Neuronal stem cell (in vitro differentiated cells): ENCODE measurements around the gene CEMIP2.

Source experiments
- DNase-seq: peaks from one replicate; pipeline ENCODE4 v3.0.0-alpha.2; 2013; ENCODE audit warnings: low spot score
- H2AFZ ChIP-seq: one replicate; pipeline ENCODE4 v1.6.1; 2013; ENCODE audit warnings: mild to moderate bottlenecking, low read length, inconsistent platforms
- H2AK5ac ChIP-seq: 2 replicates; pipeline ENCODE4 v1.6.1; 2013; ENCODE audit warnings: low read depth, mild to moderate bottlenecking, inconsistent platforms, low read length, moderate library complexity, mixed read lengths
- H2BK120ac ChIP-seq: 2 replicates; pipeline ENCODE4 v1.6.1; 2013; ENCODE audit warnings: low read depth, mild to moderate bottlenecking, inconsistent platforms, low read length, moderate library complexity, mixed read lengths
- H2BK12ac ChIP-seq: one replicate; pipeline ENCODE4 v1.6.1; 2013; ENCODE audit warnings: low read length, inconsistent platforms
- H2BK15ac ChIP-seq: 2 replicates; pipeline ENCODE4 v1.6.1; 2013; ENCODE audit warnings: mild to moderate bottlenecking, low read length, inconsistent platforms, mixed read lengths
- H2BK5ac ChIP-seq: one replicate; pipeline ENCODE4 v1.6.1; 2013; ENCODE audit warnings: inconsistent platforms, mild to moderate bottlenecking, low read length, moderate library complexity
- H3K14ac ChIP-seq: one replicate; pipeline ENCODE4 v1.6.1; 2013; ENCODE audit warnings: low read length, inconsistent platforms
- H3K18ac ChIP-seq: 2 replicates; pipeline ENCODE4 v1.6.1; 2013; ENCODE audit warnings: low read length, inconsistent platforms
- H3K23ac ChIP-seq: 2 replicates; pipeline ENCODE4 v1.6.1; 2013; ENCODE audit warnings: low read depth, mild to moderate bottlenecking, mixed read lengths, low read length, inconsistent platforms; ENCODE audit not compliant: poor library complexity
- H3K27ac ChIP-seq: replicated peaks from 3 replicates; pipeline ENCODE4 v1.5.1; 2013; ENCODE audit warnings: low read length, inconsistent platforms
- H3K27me3 ChIP-seq, 3 experiments: 2 replicates each; pipeline ENCODE4 v1.6.1; 2013; ENCODE audit warnings: low read length in 3 of 3, mild to moderate bottlenecking in 2 of 3, inconsistent platforms in 1 of 3, low read depth in 1 of 3, mixed read lengths in 1 of 3, moderate library complexity in 1 of 3; ENCODE audit not compliant: control insufficient read depth in 3 of 3, insufficient read depth in 3 of 3
- H3K36me3 ChIP-seq, 2 donors: replicated peaks in 1 of 2; 2 replicates each; pipeline ENCODE4 v1.6.1; 2013; ENCODE audit warnings: low read length in 2 of 2; ENCODE audit not compliant: control insufficient read depth in 2 of 2, insufficient read depth in 2 of 2
- H3K4ac ChIP-seq: 2 replicates; pipeline ENCODE4 v1.6.1; 2013; ENCODE audit warnings: inconsistent platforms, mild to moderate bottlenecking, low read length, moderate library complexity
- H3K4me1 ChIP-seq, 2 donors: 1 replicate in 1 of 2; 2 replicates in 1 of 2; pipeline ENCODE4 v1.6.1; 2013; ENCODE audit warnings: low read length in 2 of 2, low read depth in 1 of 2; ENCODE audit not compliant: control insufficient read depth in 2 of 2, insufficient read depth in 1 of 2
- H3K4me2 ChIP-seq: one replicate; pipeline ENCODE4 v1.6.1; 2013; ENCODE audit warnings: mild to moderate bottlenecking, low read length, inconsistent platforms; ENCODE audit not compliant: insufficient read depth, poor library complexity, severe bottlenecking
- H3K4me3 ChIP-seq, 2 donors: 2 replicates each; pipeline ENCODE4 v1.5.1; 2013; ENCODE audit warnings: low read length in 2 of 2, mild to moderate bottlenecking in 2 of 2, inconsistent platforms in 1 of 2, moderate library complexity in 1 of 2
- H3K79me1 ChIP-seq: one replicate; pipeline ENCODE4 v1.6.1; 2013; ENCODE audit warnings: low read depth, mild to moderate bottlenecking, inconsistent platforms, low read length, moderate library complexity
- H3K9ac ChIP-seq: one replicate; pipeline ENCODE4 v1.6.1; 2013; ENCODE audit warnings: mild to moderate bottlenecking, low read depth, low read length, inconsistent platforms; ENCODE audit not compliant: poor library complexity
- H3K9me3 ChIP-seq, 2 donors: replicated peaks in 1 of 2; 2 replicates each; pipeline versions ENCODE3 to v1.6.1; 2013; ENCODE audit warnings: low read length in 2 of 2, mild to moderate bottlenecking in 2 of 2, inconsistent platforms in 1 of 2, low read depth in 1 of 2, mixed read lengths in 1 of 2, moderate library complexity in 1 of 2; ENCODE audit not compliant: control insufficient read depth in 2 of 2, insufficient read depth in 1 of 2
- H4K8ac ChIP-seq: one replicate; pipeline ENCODE4 v1.6.1; 2013; ENCODE audit warnings: low read depth, mild to moderate bottlenecking, inconsistent platforms, low read length, moderate library complexity
- H4K91ac ChIP-seq: one replicate; pipeline ENCODE4 v1.6.1; 2013; ENCODE audit warnings: low read length, low read depth, mild to moderate bottlenecking, inconsistent platforms; ENCODE audit not compliant: poor library complexity
- WGBS, 2 donors: extraction: QIAGEN DNeasy Blood & Tissue Kit; methylation state at CpG; one replicate each; pipeline ENCODE4 v1.1.7; 2013; ENCODE audit warnings: missing lambda C conversion rate in 2 of 2, mixed read lengths in 1 of 2; ENCODE audit not compliant: insufficient read length in 2 of 2, insufficient replicate concordance in 1 of 2; ENCODE audit errors: extremely low coverage in 2 of 2; 5-methylcytosine and 5-hydroxymethylcytosine counted together

The CEMIP2 gene

GRCh38 chr9:71743217-71743705 lies 25.1 kb downstream of the CEMIP2 start:
- no peak overlapping the region for H4K8ac ChIP-seq
- no peak overlapping the region for H3K4me2 ChIP-seq
- no CpG with 5 or more reads among the region's 5 CpGs for WGBS, 2 donors
- H2BK5ac ChIP-seq, result no peak overlapping the region
- H3K9ac ChIP-seq, result no peak overlapping the region
- H3K4ac ChIP-seq, result no peak overlapping the region
- H3K36me3 ChIP-seq, result peaks cover 16 to 100% of the 10 kb centered on the region in 2 donors
- peaks cover 0 to 4% of the 10 kb centered on the region in 2 donors for H3K9me3 ChIP-seq
- no peak overlapping the region for H2BK120ac ChIP-seq
- H2AFZ ChIP-seq, result no peak overlapping the region
- no peak for DNase-seq
- H3K4me1 ChIP-seq, result peaks cover 0 to 8% of the 10 kb centered on the region in 2 donors
- no peaks in the 10 kb centered on the region for H3K27me3 ChIP-seq
- no peak overlapping the region for H2BK15ac ChIP-seq
- no peak overlapping the region for H4K91ac ChIP-seq
- H2AK5ac ChIP-seq, result no peak overlapping the region
- no peak overlapping the region for H3K27ac ChIP-seq
- H2BK12ac ChIP-seq, result no peak overlapping the region
- no peak overlapping the region for H3K23ac ChIP-seq
- no peak overlapping the region for H3K14ac ChIP-seq
- H3K18ac ChIP-seq, result no peak overlapping the region
- H3K4me3 ChIP-seq, result no peak overlapping the region
- no peaks in the 10 kb centered on the region for H3K79me1 ChIP-seq

DNA sequence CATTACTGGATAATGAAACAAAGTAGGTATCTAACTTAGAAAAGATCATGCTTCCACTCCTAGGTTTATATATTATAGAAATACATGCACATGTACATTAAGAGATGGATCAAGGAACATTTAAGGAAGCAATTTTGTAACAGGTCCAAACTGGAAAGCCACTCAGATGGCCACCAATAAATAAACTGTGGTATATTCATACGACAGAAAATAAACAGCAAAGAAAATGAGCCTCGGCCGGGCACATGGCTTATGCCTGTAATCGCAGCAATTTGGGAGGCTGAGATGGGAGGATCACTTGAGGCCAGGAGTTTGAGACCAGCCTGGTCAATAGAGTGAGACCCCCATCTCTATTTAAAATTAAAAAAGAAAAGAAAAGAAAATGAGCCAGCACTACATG lies 25.6 kb downstream of the CEMIP2 start:
- WGBS, 2 donors, result no CpG with 5 or more reads among the region's 4 CpGs
- Histone ChIP-seq H3K4me1 (peaks cover 0 to 8% of the 10 kb centered on the region in 2 donors), H2BK5ac (no peak overlapping the region), H3K4me3 (no peak overlapping the region), H3K14ac (no peak overlapping the region), H2AFZ (no peak overlapping the region), H2BK120ac (no peak overlapping the region), H3K27me3 (no peaks in the 10 kb centered on the region), H3K79me1 (no peaks in the 10 kb centered on the region), H4K8ac (no peak overlapping the region), H2BK15ac (no peak overlapping the region), H3K27ac (no peak overlapping the region), H3K18ac (no peak overlapping the region), H3K9ac (no peak overlapping the region), H3K9me3 (peaks cover 0 to 4% of the 10 kb centered on the region in 2 donors), H3K4ac (no peak overlapping the region), H2AK5ac (no peak overlapping the region), H2BK12ac (no peak overlapping the region), H4K91ac (no peak overlapping the region), H3K36me3 (peaks cover 14 to 100% of the 10 kb centered on the region in 2 donors), H3K23ac (no peak overlapping the region), H3K4me2 (no peak overlapping the region)
- no peak for DNase-seq

DNA sequence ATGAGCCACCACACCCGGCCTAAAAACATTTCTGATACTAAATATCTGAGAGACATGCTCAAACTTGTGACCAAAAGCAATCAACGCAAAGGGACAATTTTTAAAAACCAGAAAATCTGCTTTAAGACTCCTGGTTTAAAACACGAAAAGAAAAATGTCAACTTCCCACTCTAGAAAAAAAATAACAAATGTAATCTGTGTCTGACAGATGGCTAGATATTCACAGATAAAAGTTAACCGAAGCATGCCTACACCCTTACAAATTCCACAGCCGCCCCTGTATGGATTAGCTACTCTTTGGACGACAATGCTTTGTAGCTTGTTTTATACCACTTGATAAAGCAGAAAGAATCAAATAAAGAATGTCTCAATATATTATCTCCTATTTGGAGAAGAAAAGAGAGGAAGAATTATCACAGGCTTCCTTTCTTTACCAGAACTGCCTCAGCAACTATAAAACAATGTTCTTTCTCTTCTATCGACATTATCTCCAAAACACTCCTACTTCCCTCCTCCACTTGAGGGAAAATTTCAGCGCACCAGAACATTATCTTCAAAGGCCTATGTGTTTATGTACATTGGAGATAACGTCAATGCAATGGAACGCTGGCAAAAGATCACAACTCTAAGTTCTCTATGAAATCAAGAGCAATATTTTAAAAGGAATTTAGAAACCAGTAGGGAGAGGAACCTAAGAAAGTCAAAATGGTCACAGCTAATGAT lies 26.2 kb downstream of the CEMIP2 start:
- Histone ChIP-seq H3K23ac (no peak overlapping the region), H3K4me3 (no peak overlapping the region), H3K36me3 (peaks cover 13 to 100% of the 10 kb centered on the region in 2 donors), H3K4me2 (no peak overlapping the region), H4K91ac (no peak overlapping the region), H3K18ac (no peak overlapping the region), H3K27me3 (no peaks in the 10 kb centered on the region), H3K4ac (no peak overlapping the region), H2BK12ac (no peak overlapping the region), H3K27ac (no peak overlapping the region), H2BK5ac (no peak overlapping the region), H3K9me3 (peaks cover 0 to 4% of the 10 kb centered on the region in 2 donors), H3K4me1 (peaks cover 0 to 8% of the 10 kb centered on the region in 2 donors), H2AFZ (no peak overlapping the region), H2AK5ac (no peak overlapping the region), H3K14ac (no peak overlapping the region), H2BK120ac (no peak overlapping the region), H2BK15ac (no peak overlapping the region), H4K8ac (no peak overlapping the region), H3K9ac (no peak overlapping the region), H3K79me1 (no peaks in the 10 kb centered on the region)
- 100% methylated on average over 1 of the region's 10 CpGs; no CpG with 5 or more reads in 1 of the 2 donors for WGBS, 2 donors
- no peak for DNase-seq

- H3K27ac ChIP-seq, result no peak overlapping the region
- no peak overlapping the region for H3K4me3 ChIP-seq
Measured at GRCh38 chr9:71740199-71740598, 28.1 kb downstream of the CEMIP2 start.

More at GRCh38 chr9:71740199-71740598, 28.1 kb downstream of the CEMIP2 start:
- H3K4me1 ChIP-seq, result peaks cover 0 to 6% of the 10 kb centered on the region in 2 donors
- H2BK5ac ChIP-seq, result no peak overlapping the region
- peaks cover 13 to 100% of the 10 kb centered on the region in 2 donors for H3K36me3 ChIP-seq
- H3K4ac ChIP-seq, result no peak overlapping the region
- H2BK120ac ChIP-seq, result no peak overlapping the region
- H3K23ac ChIP-seq, result no peak overlapping the region
- H2AK5ac ChIP-seq, result no peak overlapping the region
- no peak overlapping the region for H4K91ac ChIP-seq
- no CpG with 5 or more reads among the region's 2 CpGs for WGBS, 2 donors
- H3K4me2 ChIP-seq, result no peak overlapping the region
- no peaks in the 10 kb centered on the region for H3K9me3 ChIP-seq
- no peak overlapping the region for H3K18ac ChIP-seq
- H3K79me1 ChIP-seq, result peaks cover 2% of the 10 kb centered on the region
- H2BK15ac ChIP-seq, result no peak overlapping the region
- no peak overlapping the region for H2BK12ac ChIP-seq
- H3K27me3 ChIP-seq, result no peaks in the 10 kb centered on the region
- H3K14ac ChIP-seq, result no peak overlapping the region
- H4K8ac ChIP-seq, result no peak overlapping the region
- DNase-seq, result no peak
- no peak overlapping the region for H2AFZ ChIP-seq
- H3K9ac ChIP-seq, result no peak overlapping the region
